Measurements from ENCODE around the gene C9orf78.
"Not testable (repeated sequence)": the region's sequence is repeated elsewhere in the genome, so short reads cannot be mapped to it uniquely, and the experiment has no call there.

Gene C9orf78

GRCh38 chr9:129794549-129794948, 40.5 kb downstream of the C9orf78 start:
- Histone ChIP-seq H3K9ac (ENCODE audit: low read depth in 1 of 2, low read length in 2 of 2) (no peak overlapping the region), H3K36me3 (ENCODE audit: control insufficient read depth in 1 of 2, insufficient read depth in 2 of 2, low read length in 2 of 2) (no peaks in the 10 kb centered on the region), H3K27me3 (ENCODE audit: control insufficient read depth in 1 of 2, insufficient read depth in 2 of 2, low read length in 2 of 2) (no peaks in the 10 kb centered on the region), H3K4me3 (ENCODE audit: low read depth in 1 of 2, low read length in 2 of 2) (no peak overlapping the region), H3K9me3 (ENCODE audit: control insufficient read depth in 1 of 2, low read length in 2 of 2) (no peaks in the 10 kb centered on the region), H3K27ac (ENCODE audit: low read depth, low read length) (no peak overlapping the region), H3K4me1 (ENCODE audit: control insufficient read depth in 1 of 2, insufficient read depth in 2 of 2, low read length in 2 of 2) (no peaks in the 10 kb centered on the region)

GRCh38 chr9:129786481-129786880, 48.6 kb downstream of the C9orf78 start:
- Histone ChIP-seq H3K9me3 (ENCODE audit: control insufficient read depth in 1 of 2, low read length in 2 of 2) (no peaks in the 10 kb centered on the region), H3K4me1 (ENCODE audit: control insufficient read depth in 1 of 2, insufficient read depth in 2 of 2, low read length in 2 of 2) (no peaks in the 10 kb centered on the region), H3K27ac (ENCODE audit: low read depth, low read length) (no peak overlapping the region), H3K9ac (ENCODE audit: low read depth in 1 of 2, low read length in 2 of 2) (no peak overlapping the region), H3K4me3 (ENCODE audit: low read depth in 1 of 2, low read length in 2 of 2) (no peak overlapping the region), H3K36me3 (ENCODE audit: control insufficient read depth in 1 of 2, insufficient read depth in 2 of 2, low read length in 2 of 2) (no peaks in the 10 kb centered on the region), H3K27me3 (ENCODE audit: control insufficient read depth in 1 of 2, insufficient read depth in 2 of 2, low read length in 2 of 2) (peaks cover 4 to 8% of the 10 kb centered on the region in 2 donors)

- H3K9me3 ChIP-seq (ENCODE audit: control insufficient read depth in 1 of 2, low read length in 2 of 2) = no peaks in the 10 kb centered on the region
- no peak overlapping the region for H3K4me3 ChIP-seq (ENCODE audit: low read depth in 1 of 2, low read length in 2 of 2)
- H3K4me1 ChIP-seq (ENCODE audit: control insufficient read depth in 1 of 2, insufficient read depth in 2 of 2, low read length in 2 of 2) = no peaks in the 10 kb centered on the region
- no peak overlapping the region for H3K27ac ChIP-seq (ENCODE audit: low read depth, low read length)
- H3K36me3 ChIP-seq (ENCODE audit: control insufficient read depth in 1 of 2, insufficient read depth in 2 of 2, low read length in 2 of 2) = no peaks in the 10 kb centered on the region
- H3K27me3 ChIP-seq (ENCODE audit: control insufficient read depth in 1 of 2, insufficient read depth in 2 of 2, low read length in 2 of 2) = peaks cover 4 to 8% of the 10 kb centered on the region in 2 donors
- no peak overlapping the region for H3K9ac ChIP-seq (ENCODE audit: low read depth in 1 of 2, low read length in 2 of 2)
Measured at GRCh38 chr9:129785866-129786265, 49.2 kb downstream of the C9orf78 start.

- H3K9me3 ChIP-seq (ENCODE audit: control insufficient read depth in 1 of 2, low read length in 2 of 2); H3K4me3 ChIP-seq (ENCODE audit: low read depth in 1 of 2, low read length in 2 of 2); H3K36me3 ChIP-seq (ENCODE audit: control insufficient read depth in 1 of 2, insufficient read depth in 2 of 2, low read length in 2 of 2); H3K27ac ChIP-seq (ENCODE audit: low read depth, low read length); H3K9ac ChIP-seq (ENCODE audit: low read depth in 1 of 2, low read length in 2 of 2); H3K27me3 ChIP-seq (ENCODE audit: control insufficient read depth in 1 of 2, insufficient read depth in 2 of 2, low read length in 2 of 2); H3K4me1 ChIP-seq (ENCODE audit: control insufficient read depth in 1 of 2, insufficient read depth in 2 of 2, low read length in 2 of 2): not testable (repeated sequence)
Measured at GRCh38 chr9:129784970-129785369, 50.1 kb downstream of the C9orf78 start.

GRCh38 chr9:129783516-129784361, 51.3 kb downstream of the C9orf78 start:
- Histone ChIP-seq H3K9ac (ENCODE audit: low read depth in 1 of 2, low read length in 2 of 2) (no peak overlapping the region), H3K4me1 (ENCODE audit: control insufficient read depth in 1 of 2, insufficient read depth in 2 of 2, low read length in 2 of 2) (no peaks in the 10 kb centered on the region), H3K27me3 (ENCODE audit: control insufficient read depth in 1 of 2, insufficient read depth in 2 of 2, low read length in 2 of 2) (peaks cover 4 to 8% of the 10 kb centered on the region in 2 donors), H3K9me3 (ENCODE audit: control insufficient read depth in 1 of 2, low read length in 2 of 2) (no peaks in the 10 kb centered on the region), H3K36me3 (ENCODE audit: control insufficient read depth in 1 of 2, insufficient read depth in 2 of 2, low read length in 2 of 2) (no peaks in the 10 kb centered on the region), H3K4me3 (ENCODE audit: low read depth in 1 of 2, low read length in 2 of 2) (no peak overlapping the region), H3K27ac (ENCODE audit: low read depth, low read length) (no peak overlapping the region)

GRCh38 chr9:129781981-129782380, 53.1 kb downstream of the C9orf78 start:
- Histone ChIP-seq H3K27me3 (ENCODE audit: control insufficient read depth in 1 of 2, insufficient read depth in 2 of 2, low read length in 2 of 2) (peaks cover 0 to 5% of the 10 kb centered on the region in 2 donors), H3K27ac (ENCODE audit: low read depth, low read length) (no peak overlapping the region), H3K4me3 (ENCODE audit: low read depth in 1 of 2, low read length in 2 of 2) (no peak overlapping the region), H3K36me3 (ENCODE audit: control insufficient read depth in 1 of 2, insufficient read depth in 2 of 2, low read length in 2 of 2) (no peaks in the 10 kb centered on the region), H3K9me3 (ENCODE audit: control insufficient read depth in 1 of 2, low read length in 2 of 2) (no peaks in the 10 kb centered on the region), H3K4me1 (ENCODE audit: control insufficient read depth in 1 of 2, insufficient read depth in 2 of 2, low read length in 2 of 2) (peaks cover 0 to 9% of the 10 kb centered on the region in 2 donors), H3K9ac (ENCODE audit: low read depth in 1 of 2, low read length in 2 of 2) (no peak overlapping the region)

GRCh38 chr9:129781131-129781530, 53.9 kb downstream of the C9orf78 start:
- Histone ChIP-seq H3K9ac (ENCODE audit: low read depth in 1 of 2, low read length in 2 of 2) (no peak overlapping the region), H3K27me3 (ENCODE audit: control insufficient read depth in 1 of 2, insufficient read depth in 2 of 2, low read length in 2 of 2) (peaks cover 0 to 4% of the 10 kb centered on the region in 2 donors), H3K27ac (ENCODE audit: low read depth, low read length) (no peak overlapping the region), H3K36me3 (ENCODE audit: control insufficient read depth in 1 of 2, insufficient read depth in 2 of 2, low read length in 2 of 2) (no peaks in the 10 kb centered on the region), H3K4me3 (ENCODE audit: low read depth in 1 of 2, low read length in 2 of 2) (no peak overlapping the region), H3K4me1 (ENCODE audit: control insufficient read depth in 1 of 2, insufficient read depth in 2 of 2, low read length in 2 of 2) (peaks cover 0 to 14% of the 10 kb centered on the region in 2 donors), H3K9me3 (ENCODE audit: control insufficient read depth in 1 of 2, low read length in 2 of 2) (no peaks in the 10 kb centered on the region)

- Histone ChIP-seq H3K36me3 (ENCODE audit: control insufficient read depth in 1 of 2, insufficient read depth in 2 of 2, low read length in 2 of 2) (no peaks in the 10 kb centered on the region), H3K4me3 (ENCODE audit: low read depth in 1 of 2, low read length in 2 of 2) (no peak overlapping the region), H3K27ac (ENCODE audit: low read depth, low read length) (no peak overlapping the region), H3K9ac (ENCODE audit: low read depth in 1 of 2, low read length in 2 of 2) (no peak overlapping the region), H3K9me3 (ENCODE audit: control insufficient read depth in 1 of 2, low read length in 2 of 2) (no peaks in the 10 kb centered on the region), H3K4me1 (ENCODE audit: control insufficient read depth in 1 of 2, insufficient read depth in 2 of 2, low read length in 2 of 2) (peaks cover 0 to 14% of the 10 kb centered on the region in 2 donors), H3K27me3 (ENCODE audit: control insufficient read depth in 1 of 2, insufficient read depth in 2 of 2, low read length in 2 of 2) (no peaks in the 10 kb centered on the region)
Measured at GRCh38 chr9:129779560-129780190, 55.4 kb downstream of the C9orf78 start.

GRCh38 chr9:129778469-129778868, 56.6 kb downstream of the C9orf78 start:
- peaks cover 0 to 4% of the 10 kb centered on the region in 2 donors for H3K27me3 ChIP-seq (ENCODE audit: control insufficient read depth in 1 of 2, insufficient read depth in 2 of 2, low read length in 2 of 2)
- no peak overlapping the region for H3K27ac ChIP-seq (ENCODE audit: low read depth, low read length)
- no peak overlapping the region for H3K4me3 ChIP-seq (ENCODE audit: low read depth in 1 of 2, low read length in 2 of 2)
- H3K36me3 ChIP-seq (ENCODE audit: control insufficient read depth in 1 of 2, insufficient read depth in 2 of 2, low read length in 2 of 2) = no peaks in the 10 kb centered on the region
- H3K9me3 ChIP-seq (ENCODE audit: control insufficient read depth in 1 of 2, low read length in 2 of 2) = no peaks in the 10 kb centered on the region
- H3K4me1 ChIP-seq (ENCODE audit: control insufficient read depth in 1 of 2, insufficient read depth in 2 of 2, low read length in 2 of 2) = peaks cover under 1 to 14% of the 10 kb centered on the region in 2 donors
- H3K9ac ChIP-seq (ENCODE audit: low read depth in 1 of 2, low read length in 2 of 2) = no peak overlapping the region

- no peak overlapping the region for H3K4me3 ChIP-seq (ENCODE audit: low read depth in 1 of 2, low read length in 2 of 2)
- H3K9me3 ChIP-seq (ENCODE audit: control insufficient read depth in 1 of 2, low read length in 2 of 2) = no peaks in the 10 kb centered on the region
- H3K27me3 ChIP-seq (ENCODE audit: control insufficient read depth in 1 of 2, insufficient read depth in 2 of 2, low read length in 2 of 2) = peaks cover 0 to 4% of the 10 kb centered on the region in 2 donors
- no peak overlapping the region for H3K9ac ChIP-seq (ENCODE audit: low read depth in 1 of 2, low read length in 2 of 2)
- H3K27ac ChIP-seq (ENCODE audit: low read depth, low read length) = no peak overlapping the region
- no peaks in the 10 kb centered on the region for H3K36me3 ChIP-seq (ENCODE audit: control insufficient read depth in 1 of 2, insufficient read depth in 2 of 2, low read length in 2 of 2)
- peaks cover 3 to 14% of the 10 kb centered on the region in 2 donors for H3K4me1 ChIP-seq (ENCODE audit: control insufficient read depth in 1 of 2, insufficient read depth in 2 of 2, low read length in 2 of 2)
Measured at GRCh38 chr9:129777769-129778130, 57.3 kb downstream of the C9orf78 start.
